Measurements from ENCODE around the gene LAIR1.

- TF ChIP-seq, protein P1, sequence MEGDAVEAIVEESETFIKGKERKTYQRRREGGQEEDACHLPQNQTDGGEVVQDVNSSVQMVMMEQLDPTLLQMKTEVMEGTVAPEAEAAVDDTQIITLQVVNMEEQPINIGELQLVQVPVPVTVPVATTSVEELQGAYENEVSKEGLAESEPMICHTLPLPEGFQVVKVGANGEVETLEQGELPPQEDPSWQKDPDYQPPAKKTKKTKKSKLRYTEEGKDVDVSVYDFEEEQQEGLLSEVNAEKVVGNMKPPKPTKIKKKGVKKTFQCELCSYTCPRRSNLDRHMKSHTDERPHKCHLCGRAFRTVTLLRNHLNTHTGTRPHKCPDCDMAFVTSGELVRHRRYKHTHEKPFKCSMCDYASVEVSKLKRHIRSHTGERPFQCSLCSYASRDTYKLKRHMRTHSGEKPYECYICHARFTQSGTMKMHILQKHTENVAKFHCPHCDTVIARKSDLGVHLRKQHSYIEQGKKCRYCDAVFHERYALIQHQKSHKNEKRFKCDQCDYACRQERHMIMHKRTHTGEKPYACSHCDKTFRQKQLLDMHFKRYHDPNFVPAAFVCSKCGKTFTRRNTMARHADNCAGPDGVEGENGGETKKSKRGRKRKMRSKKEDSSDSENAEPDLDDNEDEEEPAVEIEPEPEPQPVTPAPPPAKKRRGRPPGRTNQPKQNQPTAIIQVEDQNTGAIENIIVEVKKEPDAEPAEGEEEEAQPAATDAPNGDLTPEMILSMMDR (conservative IDR thresholded peaks at IDR 0.05) = no peak
- no peak for TF ChIP-seq EZH2 (IDR thresholded peaks at IDR 0.05; ENCODE audit: low read depth)
These were observed 24.8 kb upstream of the LAIR1 start for GRCh38 chr19:54389553-54389952.

Data from PC-9 (cell line).